ENCODE data around the gene ARMCX2. TPM values are rescaled to one million over a fixed set of nuclear protein-coding genes. Genes with fewer than 3 reads are reported as not detected.
A peak's percentile ranks its signal among the peaks of the same experiment; 100 is the strongest.

Gene ARMCX2
- polyA plus RNA-seq, 2 of the 4 experiments (the other 2 are of a cell fraction), result 0.13 TPM; not detected in 1

DNA sequence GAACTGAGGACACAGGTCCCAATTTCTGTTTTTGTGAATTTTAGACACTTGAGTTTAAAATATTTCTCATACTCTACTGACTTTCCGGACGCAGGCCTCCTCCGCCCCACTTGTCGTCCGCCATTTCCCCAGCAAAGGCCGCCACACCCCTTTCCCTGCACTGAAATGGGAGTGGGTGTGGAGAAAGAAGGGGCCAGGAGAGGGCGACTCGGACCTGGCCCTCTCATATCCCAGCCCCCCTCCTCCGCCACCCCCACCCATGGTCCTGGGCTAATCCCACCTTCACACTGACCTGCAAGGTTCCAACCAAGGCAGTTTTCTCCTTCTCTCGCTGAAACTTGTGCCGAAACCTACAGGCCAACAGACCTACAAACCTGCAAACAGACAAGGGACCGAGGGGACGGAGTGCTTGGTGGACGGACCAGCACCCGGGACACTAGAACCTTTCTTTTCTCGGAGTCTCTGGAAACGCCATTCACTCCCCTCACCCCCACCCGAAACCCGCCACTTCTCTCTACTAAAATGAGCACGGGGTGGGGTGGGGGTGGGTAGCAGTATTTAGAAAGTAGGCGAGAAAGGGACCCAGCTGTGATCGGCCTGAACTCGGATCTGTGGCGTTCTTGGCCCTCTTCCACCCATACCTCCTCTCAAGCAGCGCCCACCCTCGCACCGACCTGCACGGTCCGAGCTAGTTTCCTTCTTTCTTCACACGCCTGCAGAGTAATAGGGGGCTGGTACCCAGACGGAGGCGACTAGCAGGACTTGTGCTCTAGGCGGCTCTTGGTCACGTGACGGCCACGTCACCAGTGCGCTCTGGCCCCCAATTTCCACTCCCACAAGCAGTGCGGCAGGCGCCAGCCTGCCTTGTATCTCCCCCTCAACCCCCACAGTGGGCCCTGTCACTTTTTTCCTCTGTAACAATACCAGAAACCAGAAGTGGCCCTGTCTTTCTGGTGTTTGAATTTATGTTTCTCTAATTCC is 42.1 kb downstream of the ARMCX2 start, which contains the start of gene ARMCX6:
ARMCX6 (minus strand) TSS at position 790 of the 981 bp plus-strand sequence. CDS start 1,380 bp downstream, outside the sequence.
- peak; percentile 70 to 75 for DNase-seq (ENCODE audit: low read depth in 1 of 2, low spot score in 1 of 2)
- ChIA-PET CTCF (interaction anchor here (0.6 to 1.0 kb wide), 3 partner anchors 74 to 203 kb away, joined by 3 to 4 read pairs (median 3); no protein-coding TSS in a partner anchor), POLR2A (no interaction called here)
- FAIRE-seq, result no peak
- WGBS (ENCODE audit: missing lambda C conversion rate), result 0% methylated on average over 17 of the region's 39 CpGs
- peaks cover 8% of the 10 kb centered on the region; the same call in 1 of the 3 replicates for H3K4me1 ChIP-seq
- H3K27ac ChIP-seq, result peak within 1 kb of the TSS; percentile 83 to 93
- H3K9me3 ChIP-seq, result no peaks in the 10 kb centered on the region
- H3K4me2 ChIP-seq, result peak within 1 kb of the TSS; percentile 94
- TF ChIP-seq, protein P1, sequence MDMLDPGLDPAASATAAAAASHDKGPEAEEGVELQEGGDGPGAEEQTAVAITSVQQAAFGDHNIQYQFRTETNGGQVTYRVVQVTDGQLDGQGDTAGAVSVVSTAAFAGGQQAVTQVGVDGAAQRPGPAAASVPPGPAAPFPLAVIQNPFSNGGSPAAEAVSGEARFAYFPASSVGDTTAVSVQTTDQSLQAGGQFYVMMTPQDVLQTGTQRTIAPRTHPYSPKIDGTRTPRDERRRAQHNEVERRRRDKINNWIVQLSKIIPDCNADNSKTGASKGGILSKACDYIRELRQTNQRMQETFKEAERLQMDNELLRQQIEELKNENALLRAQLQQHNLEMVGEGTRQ (IDR thresholded peaks at IDR 0.05), result peak; percentile 91
- TF ChIP-seq, protein P2, sequence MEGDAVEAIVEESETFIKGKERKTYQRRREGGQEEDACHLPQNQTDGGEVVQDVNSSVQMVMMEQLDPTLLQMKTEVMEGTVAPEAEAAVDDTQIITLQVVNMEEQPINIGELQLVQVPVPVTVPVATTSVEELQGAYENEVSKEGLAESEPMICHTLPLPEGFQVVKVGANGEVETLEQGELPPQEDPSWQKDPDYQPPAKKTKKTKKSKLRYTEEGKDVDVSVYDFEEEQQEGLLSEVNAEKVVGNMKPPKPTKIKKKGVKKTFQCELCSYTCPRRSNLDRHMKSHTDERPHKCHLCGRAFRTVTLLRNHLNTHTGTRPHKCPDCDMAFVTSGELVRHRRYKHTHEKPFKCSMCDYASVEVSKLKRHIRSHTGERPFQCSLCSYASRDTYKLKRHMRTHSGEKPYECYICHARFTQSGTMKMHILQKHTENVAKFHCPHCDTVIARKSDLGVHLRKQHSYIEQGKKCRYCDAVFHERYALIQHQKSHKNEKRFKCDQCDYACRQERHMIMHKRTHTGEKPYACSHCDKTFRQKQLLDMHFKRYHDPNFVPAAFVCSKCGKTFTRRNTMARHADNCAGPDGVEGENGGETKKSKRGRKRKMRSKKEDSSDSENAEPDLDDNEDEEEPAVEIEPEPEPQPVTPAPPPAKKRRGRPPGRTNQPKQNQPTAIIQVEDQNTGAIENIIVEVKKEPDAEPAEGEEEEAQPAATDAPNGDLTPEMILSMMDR (IDR thresholded peaks at IDR 0.05), result peak; percentile 42
- peak; percentile 36 for TF ChIP-seq POLR2A (IDR thresholded peaks at IDR 0.05; ENCODE audit: low read length)
- no peak for TF ChIP-seq HDAC2 (IDR thresholded peaks at IDR 0.05)
- TF ChIP-seq, protein P3, sequence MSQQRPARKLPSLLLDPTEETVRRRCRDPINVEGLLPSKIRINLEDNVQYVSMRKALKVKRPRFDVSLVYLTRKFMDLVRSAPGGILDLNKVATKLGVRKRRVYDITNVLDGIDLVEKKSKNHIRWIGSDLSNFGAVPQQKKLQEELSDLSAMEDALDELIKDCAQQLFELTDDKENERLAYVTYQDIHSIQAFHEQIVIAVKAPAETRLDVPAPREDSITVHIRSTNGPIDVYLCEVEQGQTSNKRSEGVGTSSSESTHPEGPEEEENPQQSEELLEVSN (IDR thresholded peaks at IDR 0.05; ENCODE audit: borderline replicate concordance, low read depth), result peak; percentile 46; the same call in 1 of the 2 replicates
- TF ChIP-seq SMC3 (IDR thresholded peaks at IDR 0.05), result peak; percentile 52; the same call in 2 of the 3 replicates
- TF ChIP-seq, protein P4, sequence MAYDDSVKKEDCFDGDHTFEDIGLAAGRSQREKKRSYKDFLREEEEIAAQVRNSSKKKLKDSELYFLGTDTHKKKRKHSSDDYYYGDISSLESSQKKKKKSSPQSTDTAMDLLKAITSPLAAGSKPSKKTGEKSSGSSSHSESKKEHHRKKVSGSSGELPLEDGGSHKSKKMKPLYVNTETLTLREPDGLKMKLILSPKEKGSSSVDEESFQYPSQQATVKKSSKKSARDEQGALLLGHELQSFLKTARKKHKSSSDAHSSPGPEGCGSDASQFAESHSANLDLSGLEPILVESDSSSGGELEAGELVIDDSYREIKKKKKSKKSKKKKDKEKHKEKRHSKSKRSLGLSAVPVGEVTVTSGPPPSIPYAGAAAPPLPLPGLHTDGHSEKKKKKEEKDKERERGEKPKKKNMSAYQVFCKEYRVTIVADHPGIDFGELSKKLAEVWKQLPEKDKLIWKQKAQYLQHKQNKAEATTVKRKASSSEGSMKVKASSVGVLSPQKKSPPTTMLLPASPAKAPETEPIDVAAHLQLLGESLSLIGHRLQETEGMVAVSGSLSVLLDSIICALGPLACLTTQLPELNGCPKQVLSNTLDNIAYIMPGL (CRISPR knock-in tag; IDR thresholded peaks at IDR 0.05; ENCODE audit: borderline replicate concordance), result no peak
- TF ChIP-seq RAD21 (conservative IDR thresholded peaks at IDR 0.05 in 1 of 2, IDR thresholded peaks at IDR 0.05 in 1 of 2), result peak; percentile 34 to 47; a peak in 2 of 5 replicates
- H3K4me3 ChIP-seq, result peak within 1 kb of the TSS; percentile 99
- ATAC-seq, result peak; percentile 91 to 96

DNA sequence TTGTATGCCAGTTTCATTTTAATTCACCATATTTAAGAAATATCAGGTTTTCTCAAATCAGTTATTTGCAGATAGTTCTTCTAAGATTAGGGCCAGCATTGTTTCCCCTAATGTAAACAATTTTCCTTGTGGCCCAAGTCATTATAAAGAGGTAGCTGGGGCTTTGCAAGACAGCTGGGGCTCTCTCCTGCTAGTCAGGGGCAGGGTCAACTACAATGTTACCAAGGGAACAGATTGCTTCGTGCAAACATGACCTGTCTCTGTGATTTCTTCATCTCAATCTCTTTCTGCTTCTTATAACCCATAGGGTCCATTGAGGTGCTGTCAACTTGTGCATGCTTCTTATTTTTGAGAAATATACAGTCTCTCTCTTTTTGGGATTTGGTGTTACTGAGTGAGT is 53.9 kb downstream of the ARMCX2 start:
- TF ChIP-seq ZFP36 (IDR thresholded peaks at IDR 0.05; ENCODE audit: borderline replicate concordance, partially characterized antibody) (no peak), SREBF2 (IDR thresholded peaks at IDR 0.05) (no peak), CEBPB (IDR thresholded peaks at IDR 0.05) (no peak), RARB (CRISPR knock-in tag; IDR thresholded peaks at IDR 0.05) (no peak)
- TF ChIP-seq, protein P5, sequence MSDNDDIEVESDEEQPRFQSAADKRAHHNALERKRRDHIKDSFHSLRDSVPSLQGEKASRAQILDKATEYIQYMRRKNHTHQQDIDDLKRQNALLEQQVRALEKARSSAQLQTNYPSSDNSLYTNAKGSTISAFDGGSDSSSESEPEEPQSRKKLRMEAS (IDR thresholded peaks at IDR 0.05), result no peak
- TF ChIP-seq, protein P3 (IDR thresholded peaks at IDR 0.05; ENCODE audit: borderline replicate concordance, low read depth), result no peak
- FAIRE-seq, result no peak
- ATAC-seq, result no peak
- Histone ChIP-seq H3K4me2 (no peak overlapping the region), H3K27ac (no peak overlapping the region), H3K9me3 (no peaks in the 10 kb centered on the region), H3K4me3 (no peak overlapping the region), H3K4me1 (no peaks in the 10 kb centered on the region)
- CTCF ChIA-PET, result no interaction called here
- WGBS (ENCODE audit: missing lambda C conversion rate), result 0% methylated on average over 1 of the region's 1 CpG
- DNase-seq (ENCODE audit: low read depth in 1 of 2, low spot score in 1 of 2), result no peak
- POLR2A ChIA-PET, result no interaction called here

Small RNAs within 50 kb of the gene (small RNA-seq; reads per million reads assigned to genes)
- gene RNU6-30P (0 to 8.2 (median 1.00) reads per million in 6 experiments), gene RNU6-587P (0 reads per million in 6 experiments)

Other genes starting within 250 kb of the ARMCX2 start
- 1.3 and 1.4 TPM in 2 replicates for gene ARMCX4, start 174.4 kb downstream of the ARMCX2 start, polyA plus RNA-seq (2011; rRNA removed)
- 1.2 to 2.0 TPM (median 1.6 TPM) in 3 replicates for gene ARMCX4, start 174.4 kb downstream of the ARMCX2 start, polyA plus RNA-seq (2017; fragmentation: RNase III; extraction: RNeasy Plus Mini Kit Qiagen cat#74134 plus additional on column Dnase treatment)
- 0.89 and 1.0 TPM in 2 replicates for gene ARMCX1, start 109.3 kb downstream of the ARMCX2 start, polyA plus RNA-seq (2011; rRNA removed)
- gene ARMCX1, start 109.3 kb downstream of the ARMCX2 start, polyA plus RNA-seq (2017; fragmentation: RNase III; extraction: RNeasy Plus Mini Kit Qiagen cat#74134 plus additional on column Dnase treatment), result 0.29 to 0.48 TPM (median 0.40 TPM) in 3 replicates
- 54.8 and 68.4 TPM in 2 replicates for gene ARMCX6, start 41.9 kb downstream of the ARMCX2 start, polyA plus RNA-seq (2011; rRNA removed)
- 31.9 to 40.6 TPM (median 34.6 TPM) in 3 replicates for gene ARMCX6, start 41.9 kb downstream of the ARMCX2 start, polyA plus RNA-seq (2017; fragmentation: RNase III; extraction: RNeasy Plus Mini Kit Qiagen cat#74134 plus additional on column Dnase treatment)
- 28.0 and 33.0 TPM in 2 replicates for gene ARMCX3, start 36.7 kb downstream of the ARMCX2 start, polyA plus RNA-seq (2011; rRNA removed)
- 29.4 to 37.5 TPM (median 35.4 TPM) in 3 replicates for gene ARMCX3, start 36.7 kb downstream of the ARMCX2 start, polyA plus RNA-seq (2017; fragmentation: RNase III; extraction: RNeasy Plus Mini Kit Qiagen cat#74134 plus additional on column Dnase treatment)

Data from A549 (cell line).